ENCODE measurements around the gene DRD1. TPM values are rescaled to one million over a fixed set of nuclear protein-coding genes. Genes with fewer than 3 reads are reported as not detected.

The DRD1 gene
- total RNA-seq, 1 donor from 2014 or later = 0.58 TPM

GRCh38 chr5:175463641-175464040 is 19.7 kb upstream of the DRD1 start:
- TF ChIP-seq CTCF (IDR thresholded peaks at IDR 0.05) = no peak
- H3K4me3 ChIP-seq = no peak overlapping the region
- H3K4me1 ChIP-seq = peaks cover 4% of the 10 kb centered on the region
- no peak for DNase-seq
- H3K9me3 ChIP-seq = no peaks in the 10 kb centered on the region
- peaks cover 6% of the 10 kb centered on the region for H3K27me3 ChIP-seq
- no peaks in the 10 kb centered on the region for H3K36me3 ChIP-seq
- no peak for ATAC-seq
- intact Hi-C loops (cut with DNase I) = no loop called here
- no peak overlapping the region for H3K27ac ChIP-seq

- Histone ChIP-seq H3K27me3 (peaks cover 5% of the 10 kb centered on the region), H3K27ac (no peak overlapping the region), H3K36me3 (no peaks in the 10 kb centered on the region), H3K9me3 (no peaks in the 10 kb centered on the region), H3K4me1 (peaks cover 4% of the 10 kb centered on the region), H3K4me3 (no peak overlapping the region)
- ATAC-seq (no peak), DNase-seq (no peak)
- intact Hi-C loops (cut with DNase I) = no loop called here
- no peak for TF ChIP-seq CTCF (IDR thresholded peaks at IDR 0.05)
Observed at GRCh38 chr5:175461370-175461769, 17.4 kb upstream of the DRD1 start.

- TF ChIP-seq CTCF (IDR thresholded peaks at IDR 0.05) = no peak
- intact Hi-C loops (cut with DNase I) = no loop called here
- ATAC-seq = no peak
Observed at GRCh38 chr5:175460552-175460951, 16.6 kb upstream of the DRD1 start.

GRCh38 chr5:175460126-175460525 is 16.1 kb upstream of the DRD1 start:
- no peak for ATAC-seq
- TF ChIP-seq CTCF (IDR thresholded peaks at IDR 0.05) = peak; percentile 36
- intact Hi-C loops (cut with DNase I) = no loop called here
- Histone ChIP-seq H3K36me3 (no peaks in the 10 kb centered on the region), H3K4me1 (peaks cover 4% of the 10 kb centered on the region), H3K9me3 (no peaks in the 10 kb centered on the region), H3K27me3 (peaks cover 5% of the 10 kb centered on the region), H3K27ac (no peak overlapping the region), H3K4me3 (no peak overlapping the region)
- no peak for DNase-seq

More at GRCh38 chr5:175460552-175460951, 16.6 kb upstream of the DRD1 start:
- Histone ChIP-seq H3K9me3 (no peaks in the 10 kb centered on the region), H3K4me1 (peaks cover 4% of the 10 kb centered on the region), H3K27ac (no peak overlapping the region), H3K27me3 (peaks cover 5% of the 10 kb centered on the region), H3K4me3 (no peak overlapping the region), H3K36me3 (no peaks in the 10 kb centered on the region)
- DNase-seq = no peak

- ATAC-seq = no peak
Observed at GRCh38 chr5:175457466-175457865, 13.5 kb upstream of the DRD1 start.

More at GRCh38 chr5:175457466-175457865, 13.5 kb upstream of the DRD1 start:
- intact Hi-C loops (cut with DNase I) = no loop called here
- no peaks in the 10 kb centered on the region for H3K9me3 ChIP-seq
- H3K4me3 ChIP-seq = no peak overlapping the region
- H3K4me1 ChIP-seq = no peaks in the 10 kb centered on the region
- no peak for TF ChIP-seq CTCF (IDR thresholded peaks at IDR 0.05)
- no peak overlapping the region for H3K27ac ChIP-seq
- no peak for DNase-seq
- no peaks in the 10 kb centered on the region for H3K36me3 ChIP-seq
- H3K27me3 ChIP-seq = peaks cover 12% of the 10 kb centered on the region
